Sigmoid colon (tissue), 7 donors: ENCODE data around the gene C1QTNF9. TPM values are rescaled to one million over a fixed set of nuclear protein-coding genes. Genes with fewer than 3 reads are reported as not detected.

Experiments
- DNase-seq: peaks from one replicate; pipeline ENCODE4 v3.0.0-alpha.2; 2019
- H3K27ac ChIP-seq, 4 donors: fragments of 200-600 bp; sonication (generic); one replicate each; pipeline ENCODE4 v1.5.1; 2016 to 2019; ENCODE audit warnings: mild to moderate bottlenecking in 1 of 4
- H3K27me3 ChIP-seq, 3 donors: fragments of 200-600 bp; sonication (generic); one replicate each; pipeline ENCODE4 v1.5.1; 2019; ENCODE audit warnings: mild to moderate bottlenecking in 1 of 3
- H3K36me3 ChIP-seq, 4 donors: fragments of 200-600 bp; sonication (generic); one replicate each; pipeline ENCODE4 v1.5.1; 2016 to 2019
- H3K4me1 ChIP-seq, 4 donors: fragments of 200-600 bp; sonication (generic); one replicate each; pipeline ENCODE4 v1.5.1; 2017 to 2019
- H3K4me3 ChIP-seq, 4 donors: fragments of 200-600 bp; sonication (generic); one replicate each; pipeline ENCODE4 v1.5.1; 2017 to 2019; ENCODE audit warnings: mild to moderate bottlenecking in 2 of 4, moderate library complexity in 1 of 4
- H3K9me3 ChIP-seq, 4 donors: fragments of 200-600 bp in 3 of 4; sonication (generic) in 3 of 4; one replicate each; pipeline versions ENCODE4 v1.5.1 to v1.6.1; 2013 to 2019
- EP300 ChIP-seq, 4 donors: sonication (generic); formaldehyde crosslinking; IDR thresholded peaks; one replicate each; pipeline ENCODE4 v1.6.1; 2017; ENCODE audit warnings: antibody characterized with exemption in 4 of 4
- POLR2A ChIP-seq, 2 donors: fragments of 450-650 bp; IDR thresholded peaks; one replicate each; pipeline ENCODE4 v1.6.1; 2016; ENCODE audit warnings: antibody characterized with exemption in 2 of 2, mild to moderate bottlenecking in 2 of 2, moderate library complexity in 2 of 2
- POLR2AphosphoS5 ChIP-seq, 4 donors: sonication (generic); formaldehyde crosslinking; IDR thresholded peaks; one replicate each; pipeline ENCODE4 v1.6.1; 2017; ENCODE audit warnings: antibody characterized with exemption in 4 of 4
- WGBS, 2 donors: extraction: QIAGEN DNeasy Blood & Tissue Kit; methylation state at CpG; one replicate each; pipeline ENCODE4 v1.1.7; 2013; 5-methylcytosine and 5-hydroxymethylcytosine counted together
- intact Hi-C: fragments of 100-400 bp; cut with DNase I; formaldehyde crosslinking; loops from one replicate; pipeline ENCODE4 v1.15.1; 2023
- polyA plus RNA-seq, 3 donors: library from polyadenylated mRNA; stranded (reverse); fragments of 200-250 nt; gene quantifications; one replicate each; pipeline ENCODE4 v1.2.3, GENCODE V29; 2013
- total RNA-seq, 4 donors: library from RNA; depleted of rRNA; stranded (reverse); fragments of >200 nt; gene quantifications; one replicate each; pipeline ENCODE4 v1.1.0, GENCODE V29; 2016
- TF ChIP-seq, protein P1 (sequence below), 4 experiments: fragments of 450-650 bp in 3 of 4; fragments of 200-600 bp in 1 of 4; IDR thresholded peaks; one replicate each; pipeline ENCODE4 v1.5.1; 2016 to 2019; ENCODE audit warnings: antibody characterized with exemption in 4 of 4, mild to moderate bottlenecking in 3 of 4, moderate library complexity in 2 of 4
- donor health status: healthy with polysubstance abuse.
- donor health status: Bipolar disorder and iron deficiency.
- donor health status: healthy.

Gene C1QTNF9
- total and polyA plus RNA-seq, 7 donors, result 0.19 to 2.2 (median 0.82) TPM; not detected in 4

DNA sequence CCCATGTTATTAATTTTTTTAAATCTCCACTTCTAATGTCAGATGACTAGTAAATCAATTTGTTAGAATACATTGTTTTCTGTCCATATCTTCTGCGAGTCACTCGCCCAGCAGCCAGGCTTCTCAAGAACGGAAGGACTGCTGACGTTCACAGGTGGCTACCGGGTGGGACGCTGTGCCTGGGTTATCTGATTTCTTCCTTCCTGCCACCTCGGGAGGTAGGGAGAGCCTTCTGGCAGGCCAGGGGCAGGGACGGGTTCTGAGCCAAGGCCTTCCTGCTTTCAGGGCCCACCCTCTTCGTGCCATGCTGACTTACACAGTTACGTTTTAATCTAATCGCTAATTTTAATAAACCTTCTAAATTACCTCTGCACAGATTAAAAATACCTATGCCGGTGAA lies 7.9 kb upstream of the C1QTNF9 start:
- Histone ChIP-seq H3K27ac (no peak overlapping the region), H3K4me3 (no peak overlapping the region), H3K9me3 (no peaks in the 10 kb centered on the region), H3K4me1 (peaks cover 0 to 10% (median 4%) of the 10 kb centered on the region in 4 donors), H3K36me3 (peaks cover 0 to 76% (median 23%) of the 10 kb centered on the region in 4 donors), H3K27me3 (no peaks in the 10 kb centered on the region)
- TF ChIP-seq EP300 (IDR thresholded peaks at IDR 0.05) (no peak), POLR2AphosphoS5 (IDR thresholded peaks at IDR 0.05) (no peak), POLR2A (IDR thresholded peaks at IDR 0.05) (no peak)
- TF ChIP-seq, protein P1, sequence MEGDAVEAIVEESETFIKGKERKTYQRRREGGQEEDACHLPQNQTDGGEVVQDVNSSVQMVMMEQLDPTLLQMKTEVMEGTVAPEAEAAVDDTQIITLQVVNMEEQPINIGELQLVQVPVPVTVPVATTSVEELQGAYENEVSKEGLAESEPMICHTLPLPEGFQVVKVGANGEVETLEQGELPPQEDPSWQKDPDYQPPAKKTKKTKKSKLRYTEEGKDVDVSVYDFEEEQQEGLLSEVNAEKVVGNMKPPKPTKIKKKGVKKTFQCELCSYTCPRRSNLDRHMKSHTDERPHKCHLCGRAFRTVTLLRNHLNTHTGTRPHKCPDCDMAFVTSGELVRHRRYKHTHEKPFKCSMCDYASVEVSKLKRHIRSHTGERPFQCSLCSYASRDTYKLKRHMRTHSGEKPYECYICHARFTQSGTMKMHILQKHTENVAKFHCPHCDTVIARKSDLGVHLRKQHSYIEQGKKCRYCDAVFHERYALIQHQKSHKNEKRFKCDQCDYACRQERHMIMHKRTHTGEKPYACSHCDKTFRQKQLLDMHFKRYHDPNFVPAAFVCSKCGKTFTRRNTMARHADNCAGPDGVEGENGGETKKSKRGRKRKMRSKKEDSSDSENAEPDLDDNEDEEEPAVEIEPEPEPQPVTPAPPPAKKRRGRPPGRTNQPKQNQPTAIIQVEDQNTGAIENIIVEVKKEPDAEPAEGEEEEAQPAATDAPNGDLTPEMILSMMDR (IDR thresholded peaks at IDR 0.05), result no peak
- intact Hi-C loops, result no loop called here
- 89 to 90% methylated on average over 12 of the region's 12 CpGs for WGBS, 2 donors
- peak; percentile 22 for DNase-seq

DNA sequence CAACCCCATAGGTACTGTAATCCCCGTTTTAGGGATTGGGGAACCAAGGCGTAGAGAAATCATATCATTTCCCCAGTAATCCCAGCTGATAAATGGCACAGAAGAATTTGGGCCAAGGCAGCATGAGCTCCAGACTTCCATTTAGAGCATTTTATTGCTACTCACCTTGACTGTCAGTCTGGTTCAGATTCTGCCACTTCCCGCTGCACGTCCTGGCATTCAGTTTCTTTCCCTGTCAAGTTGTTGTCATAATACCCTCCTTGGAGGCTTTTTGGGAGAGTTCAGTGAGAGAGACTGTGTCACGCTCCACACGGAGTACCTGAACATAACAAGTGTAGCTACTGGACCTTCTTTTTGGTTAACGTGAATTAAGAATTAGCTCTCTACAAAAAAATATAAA lies 7.5 kb upstream of the C1QTNF9 start:
- Histone ChIP-seq H3K4me1 (peaks cover 0 to 10% (median 4%) of the 10 kb centered on the region in 4 donors), H3K36me3 (peaks cover 0 to 71% (median 21%) of the 10 kb centered on the region in 4 donors), H3K9me3 (no peaks in the 10 kb centered on the region), H3K4me3 (no peak overlapping the region), H3K27me3 (no peaks in the 10 kb centered on the region), H3K27ac (no peak overlapping the region)
- 86 to 90% methylated on average over 7 of the region's 7 CpGs for WGBS, 2 donors
- intact Hi-C loops, result no loop called here
- TF ChIP-seq, protein P1 (IDR thresholded peaks at IDR 0.05), result no peak
- TF ChIP-seq EP300 (IDR thresholded peaks at IDR 0.05), result no peak
- no peak for TF ChIP-seq POLR2A (IDR thresholded peaks at IDR 0.05)
- TF ChIP-seq POLR2AphosphoS5 (IDR thresholded peaks at IDR 0.05), result no peak
- DNase-seq, result peak; percentile 18

DNA sequence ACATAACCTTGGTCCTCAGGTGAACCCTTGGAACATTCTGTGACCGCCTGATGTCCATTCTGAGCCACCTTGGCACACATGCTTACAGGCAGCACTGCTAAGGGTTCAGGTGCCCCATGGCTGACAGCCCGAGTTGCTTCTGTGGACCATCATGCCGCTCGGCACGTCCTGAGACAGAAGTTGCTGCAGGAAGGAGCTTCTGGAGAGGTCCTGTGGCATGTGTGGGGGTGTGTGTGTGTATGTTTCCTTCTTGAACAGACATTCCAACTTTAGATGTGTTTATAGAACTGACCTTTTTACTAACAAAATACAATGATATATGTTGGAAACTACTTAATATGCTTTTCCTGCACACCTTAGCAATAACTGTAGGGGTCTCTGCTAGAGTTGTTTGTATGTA lies 4.8 kb upstream of the C1QTNF9 start:
- Histone ChIP-seq H3K36me3 (peaks cover 0 to 44% (median 9%) of the 10 kb centered on the region in 4 donors), H3K4me1 (peaks cover 0 to 15% (median 4%) of the 10 kb centered on the region in 4 donors)

DNA sequence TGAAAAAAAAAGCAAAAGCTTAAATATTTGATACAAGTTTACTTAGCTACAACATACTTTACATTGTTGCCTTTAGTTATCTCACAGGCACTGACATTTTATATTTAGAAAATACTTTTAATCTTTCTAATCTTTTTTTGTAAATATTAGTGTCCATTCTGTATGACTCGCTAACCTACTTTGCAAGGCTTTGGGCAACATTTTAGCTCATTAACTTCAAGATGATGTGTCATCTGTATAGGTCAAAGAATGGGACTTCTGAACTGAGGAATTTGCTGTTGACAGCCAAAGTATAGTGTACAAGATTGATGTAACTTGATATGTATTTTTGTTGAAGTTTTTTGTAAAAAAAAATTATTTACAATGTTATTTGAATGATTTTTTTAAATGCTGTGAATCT lies 2.7 kb upstream of the C1QTNF9 start:
- intact Hi-C loops, result no loop called here
- H3K4me3 ChIP-seq, result no peak overlapping the region
- H3K4me1 ChIP-seq, result peaks cover 0 to 16% (median 4%) of the 10 kb centered on the region in 4 donors
- H3K27ac ChIP-seq, result peak overlapping the region in 1 of 4 donors; percentile 11
- TF ChIP-seq EP300 (IDR thresholded peaks at IDR 0.05) (no peak), POLR2AphosphoS5 (IDR thresholded peaks at IDR 0.05) (no peak), POLR2A (IDR thresholded peaks at IDR 0.05) (no peak)
- TF ChIP-seq, protein P1 (IDR thresholded peaks at IDR 0.05), result no peak
- whole genome bisulfite sequencing, 2 donors, result 88 to 89% methylated on average over 1 of the region's 1 CpG
- H3K36me3 ChIP-seq, result peaks cover 0 to 24% (median 5%) of the 10 kb centered on the region in 4 donors
- no peaks in the 10 kb centered on the region for H3K27me3 ChIP-seq
- DNase-seq, result no peak
- no peaks in the 10 kb centered on the region for H3K9me3 ChIP-seq

More for the DNA sequence above, 4.8 kb upstream of the C1QTNF9 start:
- Histone ChIP-seq H3K27me3 (no peaks in the 10 kb centered on the region), H3K27ac (no peak overlapping the region), H3K9me3 (no peaks in the 10 kb centered on the region), H3K4me3 (no peak overlapping the region)
- DNase-seq, result peak; percentile 25
- intact Hi-C loops, result no loop called here
- TF ChIP-seq EP300 (IDR thresholded peaks at IDR 0.05) (no peak), POLR2AphosphoS5 (IDR thresholded peaks at IDR 0.05) (no peak), POLR2A (IDR thresholded peaks at IDR 0.05) (no peak)
- TF ChIP-seq, protein P1 (IDR thresholded peaks at IDR 0.05), result no peak
- 87 to 89% methylated on average over 5 of the region's 5 CpGs for WGBS, 2 donors
